ENCODE results near the gene AGTPBP1. TPM values are rescaled to one million over a fixed set of nuclear protein-coding genes. Genes with fewer than 3 reads are reported as not detected.
A peak's percentile ranks its signal among the peaks of the same experiment; 100 is the strongest.

The AGTPBP1 gene
- total and polyA plus RNA-seq, 2 of the 8 experiments (the other 6 are each of a cell fraction or from before 2014, with no cell fraction given), result 13.4 to 65.2 TPM

DNA sequence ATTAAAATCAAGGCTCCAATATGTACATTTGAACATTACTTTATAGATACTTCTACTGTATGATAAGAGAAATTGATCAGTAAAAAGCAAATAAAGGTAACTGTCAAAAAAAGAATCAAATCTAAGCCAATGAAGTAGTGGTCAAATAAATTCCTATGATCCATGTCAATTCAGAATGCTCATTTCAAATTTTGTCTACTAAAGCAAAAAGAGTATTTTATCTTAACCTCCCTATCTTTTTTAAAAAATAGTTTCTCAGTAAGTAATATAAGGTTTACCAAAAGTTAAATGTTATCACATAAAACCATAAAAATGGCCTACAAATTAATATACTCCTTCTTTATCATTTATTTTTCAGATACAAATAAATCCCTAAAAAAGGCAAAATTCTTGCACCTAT is 165.9 kb downstream of the AGTPBP1 start:
- Histone ChIP-seq H3K4me2 (ENCODE audit: insufficient read depth in 1 of 2, low read depth in 2 of 2, low read length in 2 of 2) (no peak overlapping the region), H3K56ac (replicated peaks; ENCODE audit: insufficient read length, low read depth, low read length) (no peak overlapping the region), H3K27ac (ENCODE audit: low read depth, low read length) (no peak overlapping the region), H2BK5ac (ENCODE audit: low read depth, low read length) (no peak overlapping the region), H4K20me1 (replicated peaks in 1 of 2; ENCODE audit: control insufficient read depth in 1 of 2, insufficient read depth in 2 of 2, low read length in 2 of 2) (peaks cover 0 to 2% of the 10 kb centered on the region in 2 experiments), H2AK5ac (ENCODE audit: low read depth, low read length) (no peak overlapping the region), H3K9me3 (ENCODE audit: insufficient read depth in 2 of 2, low read depth in 1 of 2, low read length in 1 of 2) (no peaks in the 10 kb centered on the region; a peak in 1 of 4 replicates), H3K36me3 (ENCODE audit: control insufficient read depth in 2 of 4, insufficient read depth in 4 of 4, low read length in 3 of 4) (peaks cover 0 to 11% (median 4%) of the 10 kb centered on the region in 4 experiments; a peak in 2 of 8 replicates), H3K4ac (replicated peaks; ENCODE audit: insufficient read length, low read depth, low read length) (no peak overlapping the region), H3K23ac (ENCODE audit: insufficient read length) (no peak overlapping the region), H3K4me1 (replicated peaks in 1 of 4; ENCODE audit: control insufficient read depth in 3 of 4, insufficient read depth in 4 of 4, low read length in 3 of 4) (no peaks in the 10 kb centered on the region), H4K8ac (ENCODE audit: extremely low read depth, insufficient read depth, low read length) (no peak overlapping the region), H3K27me3 (replicated peaks in 1 of 4; ENCODE audit: control insufficient read depth in 3 of 4, extremely low read depth in 1 of 4, insufficient read depth in 3 of 4, low read length in 3 of 4) (no peaks in the 10 kb centered on the region), H2BK120ac (replicated peaks; ENCODE audit: low read depth, low read length) (no peak overlapping the region), H3K23me2 (ENCODE audit: low read depth, low read length) (no peaks in the 10 kb centered on the region), H3K79me1 (ENCODE audit: low read depth, low read length) (no peaks in the 10 kb centered on the region), H3K79me2 (ENCODE audit: control insufficient read depth in 1 of 2, insufficient read depth in 2 of 2, low read length in 2 of 2) (no peaks in the 10 kb centered on the region), H2AFZ (ENCODE audit: low read length) (no peak overlapping the region), H3K4me3 (ENCODE audit: extremely low read depth in 1 of 4, insufficient read depth in 2 of 4, low read depth in 3 of 4, low read length in 4 of 4) (no peak overlapping the region), H4K5ac (ENCODE audit: insufficient read length, low read depth, low read length) (no peak overlapping the region), H2BK20ac (ENCODE audit: low read length) (no peak overlapping the region), H3K9ac (replicated peaks in 1 of 4; ENCODE audit: extremely low read depth in 1 of 4, low read depth in 3 of 4, low read length in 3 of 4) (no peak overlapping the region), H4K91ac (replicated peaks; ENCODE audit: insufficient read length, low read length) (no peak overlapping the region), H3K14ac (ENCODE audit: insufficient read length) (no peak overlapping the region), H2BK12ac (ENCODE audit: low read depth, low read length) (no peak overlapping the region), H3K18ac (ENCODE audit: extremely low read depth, low read length) (no peak overlapping the region), H2BK15ac (ENCODE audit: low read length) (no peak overlapping the region)
- FAIRE-seq (peak; percentile 7), DNase-seq (ENCODE audit: low read depth in 1 of 2, low spot score in 2 of 2) (no peak)
- TF ChIP-seq, protein P1, sequence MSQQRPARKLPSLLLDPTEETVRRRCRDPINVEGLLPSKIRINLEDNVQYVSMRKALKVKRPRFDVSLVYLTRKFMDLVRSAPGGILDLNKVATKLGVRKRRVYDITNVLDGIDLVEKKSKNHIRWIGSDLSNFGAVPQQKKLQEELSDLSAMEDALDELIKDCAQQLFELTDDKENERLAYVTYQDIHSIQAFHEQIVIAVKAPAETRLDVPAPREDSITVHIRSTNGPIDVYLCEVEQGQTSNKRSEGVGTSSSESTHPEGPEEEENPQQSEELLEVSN (IDR thresholded peaks at IDR 0.05), result no peak
- TF ChIP-seq, protein P2, sequence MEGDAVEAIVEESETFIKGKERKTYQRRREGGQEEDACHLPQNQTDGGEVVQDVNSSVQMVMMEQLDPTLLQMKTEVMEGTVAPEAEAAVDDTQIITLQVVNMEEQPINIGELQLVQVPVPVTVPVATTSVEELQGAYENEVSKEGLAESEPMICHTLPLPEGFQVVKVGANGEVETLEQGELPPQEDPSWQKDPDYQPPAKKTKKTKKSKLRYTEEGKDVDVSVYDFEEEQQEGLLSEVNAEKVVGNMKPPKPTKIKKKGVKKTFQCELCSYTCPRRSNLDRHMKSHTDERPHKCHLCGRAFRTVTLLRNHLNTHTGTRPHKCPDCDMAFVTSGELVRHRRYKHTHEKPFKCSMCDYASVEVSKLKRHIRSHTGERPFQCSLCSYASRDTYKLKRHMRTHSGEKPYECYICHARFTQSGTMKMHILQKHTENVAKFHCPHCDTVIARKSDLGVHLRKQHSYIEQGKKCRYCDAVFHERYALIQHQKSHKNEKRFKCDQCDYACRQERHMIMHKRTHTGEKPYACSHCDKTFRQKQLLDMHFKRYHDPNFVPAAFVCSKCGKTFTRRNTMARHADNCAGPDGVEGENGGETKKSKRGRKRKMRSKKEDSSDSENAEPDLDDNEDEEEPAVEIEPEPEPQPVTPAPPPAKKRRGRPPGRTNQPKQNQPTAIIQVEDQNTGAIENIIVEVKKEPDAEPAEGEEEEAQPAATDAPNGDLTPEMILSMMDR (IDR thresholded peaks at IDR 0.05; ENCODE audit: control extremely low read depth in 1 of 3, insufficient read depth in 1 of 3, low read depth in 1 of 3, low read length in 3 of 3), result no peak
- TF ChIP-seq HDAC6 (IDR thresholded peaks at IDR 0.05; ENCODE audit: low read depth, low read length) (no peak), NANOG (IDR thresholded peaks at IDR 0.05; ENCODE audit: insufficient read depth, low read depth, low read length, poor library complexity, severe bottlenecking) (no peak), NRF1 (IDR thresholded peaks at IDR 0.05; ENCODE audit: low read depth, low read length) (no peak)
- TF ChIP-seq, protein P3, sequence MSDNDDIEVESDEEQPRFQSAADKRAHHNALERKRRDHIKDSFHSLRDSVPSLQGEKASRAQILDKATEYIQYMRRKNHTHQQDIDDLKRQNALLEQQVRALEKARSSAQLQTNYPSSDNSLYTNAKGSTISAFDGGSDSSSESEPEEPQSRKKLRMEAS (IDR thresholded peaks at IDR 0.05), result no peak
- POLR2A ChIA-PET (ENCODE audit: partially characterized antibody), result no interaction called here
- CTCF ChIA-PET (ENCODE audit: partially characterized antibody), result no interaction called here

Measured in H1 (cell line).